Hepatic stellate cell (primary cell): ENCODE measurements around the gene TOMM7.
A peak's percentile ranks its signal among the peaks of the same experiment; 100 is the strongest.
"Not testable (repeated sequence)": the region's sequence is repeated elsewhere in the genome, so short reads cannot be mapped to it uniquely, and the experiment has no call there.

Experiments used
- DNase-seq: peaks from one replicate; pipeline ENCODE4 v3.0.0; 2011; ENCODE audit warnings: low spot score

Gene TOMM7

GRCh38 chr7:22784346-22784745 is 38.3 kb downstream of the TOMM7 start:
- no peak for DNase-seq

- no peak for DNase-seq
These were observed 39.2 kb downstream of the TOMM7 start for GRCh38 chr7:22783421-22783820.

GRCh38 chr7:22782616-22783232 is 39.9 kb downstream of the TOMM7 start:
- DNase-seq = peak; percentile 65

- DNase-seq = peak; percentile 55
These were observed 41.4 kb downstream of the TOMM7 start for GRCh38 chr7:22781230-22781711.

GRCh38 chr7:22779730-22780323 is 42.8 kb downstream of the TOMM7 start:
- not testable (repeated sequence) for DNase-seq

GRCh38 chr7:22776964-22777363 is 45.7 kb downstream of the TOMM7 start:
- no peak for DNase-seq

- DNase-seq = no peak
These were observed 49.8 kb downstream of the TOMM7 start for GRCh38 chr7:22772885-22773284.

- no peak for DNase-seq
These were observed 50.8 kb downstream of the TOMM7 start for GRCh38 chr7:22771872-22772228.

- DNase-seq = no peak
These were observed 51.3 kb downstream of the TOMM7 start for GRCh38 chr7:22771194-22771871.

GRCh38 chr7:22765609-22766008 is 57.0 kb downstream of the TOMM7 start:
- no peak for DNase-seq
